ENCODE results near the gene SIT1. TPM values are rescaled to one million over a fixed set of nuclear protein-coding genes. Genes with fewer than 3 reads are reported as not detected.
A peak's percentile ranks its signal among the peaks of the same experiment; 100 is the strongest.

The SIT1 gene
- total and polyA plus RNA-seq, 2 experiments from 2014 or later, result 13.2 to 14.7 TPM

GRCh38 chr9:35651956-35652828 lies 1.5 kb upstream of the SIT1 start:
- Histone ChIP-seq H3K4me1 (ENCODE audit: insufficient read depth) (peaks cover 35% of the 10 kb centered on the region), H4K20me1 (replicated peaks; ENCODE audit: insufficient read depth) (no peaks in the 10 kb centered on the region; the same call in 1 of the 2 replicates), H3K27ac (ENCODE audit: low read depth) (no peak overlapping the region), H3K9me2 (ENCODE audit: insufficient read depth) (no peaks in the 10 kb centered on the region), H3K79me2 (replicated peaks; ENCODE audit: insufficient read depth) (no peaks in the 10 kb centered on the region), H3K4me3 (no peak overlapping the region), H3F3A (replicated peaks; ENCODE audit: low read depth) (peaks cover 12% of the 10 kb centered on the region; the same call in 1 of the 2 replicates), H3K4me2 (no peak overlapping the region), H3K27me3 (ENCODE audit: insufficient read depth) (peaks cover 3% of the 10 kb centered on the region; the same call in 1 of the 2 replicates), H2AFZ (no peak overlapping the region), H3K36me3 (ENCODE audit: insufficient read depth) (no peaks in the 10 kb centered on the region)
- Mint-ChIP-seq H3K27ac (no peak overlapping the region), H3K4me1 (peaks cover 55% of the 10 kb centered on the region), H3K27me3 (ENCODE audit: insufficient read depth, low read depth, poor library complexity) (peaks cover 38% of the 10 kb centered on the region), H3K9me3 (no peaks in the 10 kb centered on the region; the same call in 2 of the 3 replicates), H3K36me3 (ENCODE audit: low read depth) (peaks cover 2% of the 10 kb centered on the region; the same call in 1 of the 3 replicates), H3K4me3 (no peak overlapping the region)
- no peak for TF ChIP-seq NANOG (IDR thresholded peaks at IDR 0.05; ENCODE audit: borderline replicate concordance)
- no peak for TF ChIP-seq STAT1 (IDR thresholded peaks at IDR 0.05; ENCODE audit: unreplicated experiment)
- no peak for TF ChIP-seq EZH2phosphoT487 (IDR thresholded peaks at IDR 0.05; ENCODE audit: unreplicated experiment)
- TF ChIP-seq REST (IDR thresholded peaks at IDR 0.05; ENCODE audit: unreplicated experiment), result no peak
- ATAC-seq (no peak), DNase-seq (ENCODE audit: low spot score) (no peak)

- no peaks in the 10 kb centered on the region for H3K79me2 ChIP-seq (replicated peaks; ENCODE audit: insufficient read depth)
- no peaks in the 10 kb centered on the region; the same call in 2 of the 3 replicates for H3K36me3 Mint-ChIP-seq (ENCODE audit: low read depth)
- H3K36me3 ChIP-seq (ENCODE audit: insufficient read depth), result no peaks in the 10 kb centered on the region
- no peak overlapping the region for H3K27ac Mint-ChIP-seq
- peaks cover 43% of the 10 kb centered on the region for H3K4me1 ChIP-seq (ENCODE audit: insufficient read depth)
- peak overlapping the region; percentile 54 for H3K4me3 ChIP-seq
- H3K4me1 Mint-ChIP-seq, result peaks cover 49% of the 10 kb centered on the region
- H3K9me3 Mint-ChIP-seq, result no peaks in the 10 kb centered on the region; the same call in 2 of the 3 replicates
- peak overlapping the region; percentile 47; the same call in 1 of the 3 replicates for H3K4me3 Mint-ChIP-seq
- peak overlapping the region; percentile 96; the same call in 1 of the 2 replicates for H2AFZ ChIP-seq
- H4K20me1 ChIP-seq (replicated peaks; ENCODE audit: insufficient read depth), result no peaks in the 10 kb centered on the region
- ATAC-seq (no peak), DNase-seq (ENCODE audit: low spot score) (no peak)
- no peaks in the 10 kb centered on the region for H3K9me2 ChIP-seq (ENCODE audit: insufficient read depth)
- peaks cover 15% of the 10 kb centered on the region; the same call in 1 of the 2 replicates for H3F3A ChIP-seq (replicated peaks; ENCODE audit: low read depth)
- no peak overlapping the region for H3K27ac ChIP-seq (ENCODE audit: low read depth)
- no peaks in the 10 kb centered on the region for H3K27me3 ChIP-seq (ENCODE audit: insufficient read depth)
- H3K4me2 ChIP-seq, result peak overlapping the region; percentile 79
- peaks cover 35% of the 10 kb centered on the region for H3K27me3 Mint-ChIP-seq (ENCODE audit: insufficient read depth, low read depth, poor library complexity)
- TF ChIP-seq CTCF (conservative IDR thresholded peaks at IDR 0.05; ENCODE audit: low read depth in 2 of 2) (no peak), ETS1 (IDR thresholded peaks at IDR 0.05) (no peak), ZNF114 (CRISPR knock-in tag; IDR thresholded peaks at IDR 0.05) (no peak), NANOG (IDR thresholded peaks at IDR 0.05; ENCODE audit: borderline replicate concordance) (no peak), ZNF331 (CRISPR knock-in tag; IDR thresholded peaks at IDR 0.05; ENCODE audit: low read depth) (no peak), EZH2 (IDR thresholded peaks at IDR 0.05; ENCODE audit: low read depth, unreplicated experiment) (no peak), REST (IDR thresholded peaks at IDR 0.05; ENCODE audit: unreplicated experiment) (no peak)
Observed at GRCh38 chr9:35649431-35650340, 1.0 kb downstream of the SIT1 start.

Measured in GM23338 (cell line).